Right lobe of liver (tissue), 4 donors: ENCODE data around the gene DVL2.

Experiments used
- CTCF ChIP-seq, 4 donors: fragments of 200-600 bp in 3 of 4; fragments of 450-650 bp in 1 of 4; IDR thresholded peaks; one replicate each; pipeline versions ENCODE4 v1.5.1 to v1.8.0; 2016 to 2022; ENCODE audit warnings: antibody characterized with exemption in 4 of 4, mild to moderate bottlenecking in 2 of 4
- POLR2A ChIP-seq: fragments of 450-650 bp; IDR thresholded peaks from one replicate; pipeline ENCODE4 v1.6.1; 2017; ENCODE audit warnings: antibody characterized with exemption, mild to moderate bottlenecking
- donor health status: DM: no; HTN: no; CAD: no.
- donor health status: DM: no; HTN: no; CAD: no.
- donor health status: DM: no; HTN: yes; CAD: no.

- TF ChIP-seq POLR2A (peak; percentile 75), CTCF (IDR thresholded peaks at IDR 0.05) (no peak)
Observed at GRCh38 chr17:7251661-7252175, 17.4 kb upstream of the DVL2 start, which contains the start of gene CTDNEP1.
